SJSA1 (cell line): ENCODE data around the gene CCNJ. TPM values are rescaled to one million over a fixed set of nuclear protein-coding genes. Genes with fewer than 3 reads are reported as not detected.
A peak's percentile ranks its signal among the peaks of the same experiment; 100 is the strongest.
"Not testable (repeated sequence)": the region's sequence is repeated elsewhere in the genome, so short reads cannot be mapped to it uniquely, and the experiment has no call there.

Experiments used
- DNase-seq, 2 experiments: peaks; one replicate each; pipeline ENCODE4 v3.0.0-alpha.2; 2015 to 2020; ENCODE audit warnings: low spot score in 2 of 2, low read depth in 1 of 2
- H3K27ac ChIP-seq: fragments of 250-450 bp; sonication (Bioruptor Pico); 2 replicates; pipeline ENCODE4 v1.5.1; 2020; ENCODE audit warnings: mild to moderate bottlenecking, moderate library complexity
- H3K27me3 ChIP-seq: fragments of 250-450 bp; sonication (Bioruptor Pico); replicated peaks from 2 replicates; pipeline ENCODE4 v1.5.1; 2020; ENCODE audit warnings: mild to moderate bottlenecking, moderate library complexity
- H3K36me3 ChIP-seq: fragments of 250-450 bp; sonication (Bioruptor Pico); 2 replicates; pipeline ENCODE4 v1.5.1; 2020; ENCODE audit warnings: mild to moderate bottlenecking
- H3K4me1 ChIP-seq: fragments of 250-450 bp; sonication (Bioruptor Pico); replicated peaks from 2 replicates; pipeline ENCODE4 v1.6.1; 2021; ENCODE audit warnings: mild to moderate bottlenecking
- H3K4me3 ChIP-seq: fragments of 250-450 bp; sonication (Bioruptor Pico); 2 replicates; pipeline ENCODE4 v1.5.1; 2020; ENCODE audit warnings: mild to moderate bottlenecking
- H3K9me3 ChIP-seq: fragments of 250-450 bp; sonication (Bioruptor Pico); replicated peaks from 2 replicates; pipeline ENCODE4 v1.5.1; 2020; ENCODE audit warnings: mild to moderate bottlenecking
- total RNA-seq: library from RNA; depleted of rRNA; stranded (reverse); fragments of >200 nt; shearing (Covaris generic); gene quantifications from 2 replicates; pipeline ENCODE4 v1.2.3, GENCODE V29; 2014

Gene CCNJ
- total RNA-seq, 1 experiment from 2014 or later: 2.2 TPM

DNA sequence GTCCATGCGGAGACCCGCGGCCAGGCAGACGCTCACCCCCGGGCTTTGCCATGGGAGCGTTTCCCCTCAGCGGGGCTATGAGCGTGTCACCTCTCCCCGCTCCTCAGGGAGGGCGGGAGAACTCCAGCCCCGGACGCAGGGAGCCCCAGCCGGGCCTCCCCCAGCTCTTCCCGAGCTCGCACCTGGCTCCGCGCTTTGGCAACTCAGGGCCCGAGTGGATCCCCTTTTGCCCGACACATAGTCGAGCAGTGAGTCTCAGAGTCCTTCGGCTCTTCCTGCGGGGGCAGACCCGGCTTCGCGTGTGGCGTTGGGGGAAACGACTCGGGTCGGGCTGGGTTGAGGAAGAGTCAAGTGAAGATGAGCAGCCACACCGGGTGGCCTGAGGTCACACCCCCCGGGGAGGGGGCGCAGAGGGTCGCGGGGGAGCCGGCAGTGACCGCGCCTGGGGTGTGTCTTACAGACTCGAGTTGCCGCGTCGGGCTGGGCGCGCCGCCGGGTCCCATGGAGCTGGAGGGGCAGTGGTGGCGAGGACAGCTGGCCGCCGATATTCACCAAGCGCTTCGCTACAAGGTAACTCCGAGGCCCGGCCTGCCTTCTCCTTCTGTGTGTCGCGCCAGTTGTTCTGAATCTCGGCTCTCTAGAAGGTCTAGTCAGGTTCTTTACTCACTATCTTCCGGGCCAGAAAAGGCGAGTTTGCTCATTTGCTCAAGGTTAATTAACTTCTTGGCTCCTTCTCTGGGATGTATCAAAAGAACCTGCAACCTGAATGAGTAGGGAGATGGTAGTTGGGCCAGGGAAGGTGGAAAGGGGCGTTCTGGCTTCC lies 721 bp downstream of the CCNJ start:
- Histone ChIP-seq H3K27ac (peak overlapping the region; percentile 7), H3K27me3 (no peaks in the 10 kb centered on the region), H3K4me1 (peaks cover 11% of the 10 kb centered on the region), H3K36me3 (peaks cover 20% of the 10 kb centered on the region), H3K4me3 (peak overlapping the region; percentile 72), H3K9me3 (no peaks in the 10 kb centered on the region)
- peak; percentile 50 to 72 for DNase-seq

DNA sequence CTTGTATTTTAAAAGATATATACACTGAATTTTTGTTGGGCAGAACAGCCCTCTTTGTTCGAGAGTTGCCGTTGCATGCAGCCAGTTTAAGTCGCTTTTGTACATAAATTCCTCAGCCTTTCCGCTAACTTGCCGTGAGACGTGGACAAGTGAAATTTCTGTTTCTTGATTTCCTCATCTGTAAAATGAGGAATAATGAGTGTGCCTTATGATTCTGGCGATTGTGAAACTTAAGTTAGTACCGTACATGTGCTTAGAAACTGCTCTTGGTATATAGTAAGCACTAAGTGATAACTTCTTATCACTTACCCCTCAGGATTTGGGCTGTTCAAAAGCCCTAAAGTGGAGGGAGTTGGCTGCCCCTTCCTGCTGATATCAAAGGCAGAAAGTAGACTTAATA lies 1.4 kb downstream of the CCNJ start:
- no peak overlapping the region for H3K27ac ChIP-seq
- peaks cover 20% of the 10 kb centered on the region for H3K36me3 ChIP-seq
- no peaks in the 10 kb centered on the region for H3K27me3 ChIP-seq
- peaks cover 11% of the 10 kb centered on the region for H3K4me1 ChIP-seq
- no peaks in the 10 kb centered on the region for H3K9me3 ChIP-seq
- H3K4me3 ChIP-seq: peak overlapping the region; percentile 72
- no peak for DNase-seq

DNA sequence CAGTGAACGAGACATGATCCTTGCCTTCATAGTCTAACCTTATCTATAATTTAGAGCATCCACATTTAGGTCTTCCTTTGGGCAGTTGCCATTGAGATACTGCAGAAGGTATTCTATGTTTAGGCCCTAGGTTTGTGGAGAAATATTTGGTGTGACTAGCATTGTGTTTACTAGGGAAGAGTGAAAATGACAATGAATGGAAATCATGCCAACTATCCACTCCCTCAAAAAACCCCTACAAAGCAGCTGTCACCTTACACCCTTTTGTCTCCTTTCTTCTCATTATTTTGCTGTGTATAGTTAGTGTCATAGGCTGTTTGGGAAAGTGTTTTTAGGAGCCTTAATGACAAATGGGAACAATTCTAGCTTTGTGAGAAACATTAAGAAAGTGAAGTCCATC lies 3.2 kb downstream of the CCNJ start:
- Histone ChIP-seq H3K4me3 (no peak overlapping the region), H3K27me3 (no peaks in the 10 kb centered on the region), H3K27ac (no peak overlapping the region), H3K36me3 (peaks cover 20% of the 10 kb centered on the region), H3K4me1 (peaks cover 11% of the 10 kb centered on the region), H3K9me3 (no peaks in the 10 kb centered on the region)
- no peak for DNase-seq

DNA sequence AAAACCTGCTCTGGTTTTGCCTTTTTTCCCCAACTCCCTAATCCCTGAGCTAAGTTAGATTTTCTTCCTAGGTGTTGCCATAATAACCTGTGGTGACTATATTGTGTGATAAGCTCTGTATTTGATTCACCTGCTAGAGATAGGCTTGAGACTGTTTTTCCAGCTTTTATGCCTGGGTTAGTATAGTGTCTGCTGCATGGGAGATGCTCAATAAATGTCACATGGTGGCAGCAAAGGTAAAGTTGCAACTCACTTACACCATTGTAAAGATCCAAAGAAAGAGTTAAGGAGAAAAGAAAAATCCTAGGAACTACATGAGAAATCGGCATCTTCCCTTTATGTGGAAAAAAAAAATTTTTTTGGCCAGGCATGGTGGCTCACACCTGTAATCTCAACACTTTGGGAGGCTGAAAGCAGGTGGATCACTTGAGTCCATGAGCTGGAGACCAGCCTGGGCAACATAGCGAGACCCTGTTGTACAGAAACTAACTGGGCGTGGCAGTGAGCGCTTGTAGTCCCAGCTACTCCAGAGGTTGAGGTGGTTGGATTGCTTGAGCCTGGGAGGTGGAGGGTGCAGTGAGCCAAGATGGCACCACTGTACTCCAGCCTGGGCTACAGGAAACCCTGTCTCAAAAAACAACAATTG lies 3.7 kb downstream of the CCNJ start:
- DNase-seq: no peak
- no peak overlapping the region for H3K27ac ChIP-seq
- H3K4me1 ChIP-seq: peaks cover 11% of the 10 kb centered on the region
- no peaks in the 10 kb centered on the region for H3K9me3 ChIP-seq
- no peak overlapping the region for H3K4me3 ChIP-seq
- peaks cover 20% of the 10 kb centered on the region for H3K36me3 ChIP-seq
- no peaks in the 10 kb centered on the region for H3K27me3 ChIP-seq

DNA sequence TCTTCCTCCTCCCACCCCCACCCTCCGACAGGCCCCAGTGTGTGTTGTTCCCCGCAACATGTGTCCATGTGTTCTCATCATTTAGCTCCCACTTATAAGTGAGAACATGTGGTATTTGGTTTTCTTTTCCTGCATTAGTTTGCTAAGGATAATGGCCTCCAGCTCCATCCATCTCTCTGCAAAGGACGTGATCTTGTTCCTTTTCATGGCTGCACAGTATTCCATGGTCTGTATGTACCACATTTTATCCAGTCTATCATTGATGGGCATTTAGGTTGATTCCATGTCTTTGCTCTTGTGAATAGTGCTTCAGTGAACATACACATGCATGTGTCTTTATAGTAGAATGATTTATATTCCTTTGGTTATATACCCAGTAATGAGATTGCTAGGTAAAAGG lies 4.5 kb downstream of the CCNJ start:
- H3K27me3 ChIP-seq, DNase-seq, H3K4me1 ChIP-seq, H3K27ac ChIP-seq, H3K9me3 ChIP-seq, H3K4me3 ChIP-seq: not testable (repeated sequence)
- H3K36me3 ChIP-seq: peaks cover 20% of the 10 kb centered on the region

DNA sequence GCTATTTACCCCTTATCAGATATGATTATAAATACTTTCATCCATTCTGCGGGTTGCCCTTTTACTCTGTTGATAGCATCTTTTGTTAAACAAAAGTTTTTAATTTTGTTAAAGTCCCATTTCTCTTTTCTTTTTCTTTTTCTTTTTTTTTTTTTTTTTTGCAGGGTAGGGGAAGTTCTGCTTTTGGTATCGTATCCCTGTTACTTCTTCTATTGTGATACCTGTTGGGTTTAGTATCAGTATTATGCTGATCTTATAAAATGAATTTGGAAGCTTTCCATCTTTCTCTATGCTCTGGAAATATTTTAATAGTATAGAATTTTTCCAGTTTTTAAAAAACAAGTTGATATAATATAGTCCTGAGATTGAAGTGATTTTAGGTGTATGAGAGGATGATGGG lies 6.0 kb downstream of the CCNJ start:
- H3K36me3 ChIP-seq: peaks cover 17% of the 10 kb centered on the region; the same call in 1 of the 2 replicates
- DNase-seq: no peak
- H3K4me1 ChIP-seq: peaks cover 5% of the 10 kb centered on the region; the same call in 1 of the 2 replicates
- no peak overlapping the region for H3K4me3 ChIP-seq
- no peaks in the 10 kb centered on the region for H3K27me3 ChIP-seq
- H3K27ac ChIP-seq: no peak overlapping the region
- H3K9me3 ChIP-seq: no peaks in the 10 kb centered on the region

DNA sequence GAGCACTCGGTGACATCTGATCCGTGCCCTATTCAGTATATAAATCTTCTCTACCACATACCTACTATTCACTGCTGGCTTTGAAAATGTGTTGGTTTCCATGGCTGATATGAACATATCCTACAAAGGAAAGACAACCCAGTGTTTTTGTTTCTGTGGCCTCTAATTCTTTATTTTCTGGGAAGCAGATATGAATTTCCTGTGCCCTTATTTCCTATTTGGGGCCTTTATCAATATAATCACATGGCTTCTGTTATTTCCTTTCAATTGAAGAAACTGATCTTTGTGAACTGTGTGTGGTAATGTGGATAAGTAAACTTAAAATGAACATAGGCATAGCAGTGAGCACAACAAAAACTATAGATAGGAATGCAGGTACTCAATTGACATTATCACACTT lies 10.6 kb downstream of the CCNJ start:
- no peaks in the 10 kb centered on the region for H3K4me1 ChIP-seq
- H3K27ac ChIP-seq: no peak overlapping the region
- H3K27me3 ChIP-seq: no peaks in the 10 kb centered on the region
- no peak for DNase-seq
- no peaks in the 10 kb centered on the region for H3K9me3 ChIP-seq
- no peak overlapping the region for H3K4me3 ChIP-seq
- peaks cover 18% of the 10 kb centered on the region for H3K36me3 ChIP-seq

DNA sequence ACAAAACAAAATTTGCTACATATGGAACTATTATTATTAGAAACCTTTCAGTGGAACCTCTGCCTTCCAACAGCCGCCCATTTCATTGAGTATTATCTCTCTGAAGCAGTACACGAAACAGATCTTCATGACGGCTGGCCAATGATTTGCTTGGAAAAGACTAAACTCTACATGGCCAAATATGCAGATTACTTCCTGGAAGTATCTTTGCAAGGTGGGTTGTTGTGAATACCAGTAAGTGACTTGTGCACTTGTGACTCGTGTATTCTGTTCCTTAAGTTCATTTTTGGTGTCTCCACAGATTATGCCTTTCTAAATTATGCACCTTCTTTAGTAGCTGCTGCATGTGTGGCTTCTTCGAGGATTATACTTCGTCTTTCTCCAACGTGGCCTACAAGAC lies 13.4 kb downstream of the CCNJ start:
- Histone ChIP-seq H3K4me1 (no peaks in the 10 kb centered on the region), H3K27ac (no peak overlapping the region), H3K9me3 (no peaks in the 10 kb centered on the region), H3K27me3 (no peaks in the 10 kb centered on the region), H3K36me3 (peaks cover 21% of the 10 kb centered on the region), H3K4me3 (no peak overlapping the region)
- DNase-seq: no peak

DNA sequence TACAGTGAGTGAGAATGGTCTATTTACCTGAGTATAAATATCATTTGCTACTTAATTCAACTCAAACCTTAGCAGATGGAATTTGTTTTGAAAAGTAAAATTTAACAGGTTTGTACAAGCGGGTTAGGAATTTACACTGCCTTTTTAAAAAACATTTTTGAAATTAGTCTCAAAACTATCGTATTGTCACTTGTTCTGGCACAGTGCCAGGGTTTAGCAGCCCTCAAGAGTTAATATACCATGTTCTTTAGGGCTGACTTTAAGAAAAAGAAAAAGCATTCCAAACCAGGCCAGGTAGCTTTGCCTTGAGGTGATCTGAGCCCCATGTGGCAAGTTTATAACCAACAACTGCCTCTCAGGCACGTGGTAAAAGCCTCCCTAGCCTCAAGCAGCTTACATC lies 17.8 kb downstream of the CCNJ start:
- Histone ChIP-seq H3K27me3 (no peaks in the 10 kb centered on the region), H3K27ac (no peak overlapping the region), H3K4me1 (no peaks in the 10 kb centered on the region), H3K4me3 (no peak overlapping the region), H3K36me3 (peaks cover 21% of the 10 kb centered on the region), H3K9me3 (no peaks in the 10 kb centered on the region)
- DNase-seq: no peak

DNA sequence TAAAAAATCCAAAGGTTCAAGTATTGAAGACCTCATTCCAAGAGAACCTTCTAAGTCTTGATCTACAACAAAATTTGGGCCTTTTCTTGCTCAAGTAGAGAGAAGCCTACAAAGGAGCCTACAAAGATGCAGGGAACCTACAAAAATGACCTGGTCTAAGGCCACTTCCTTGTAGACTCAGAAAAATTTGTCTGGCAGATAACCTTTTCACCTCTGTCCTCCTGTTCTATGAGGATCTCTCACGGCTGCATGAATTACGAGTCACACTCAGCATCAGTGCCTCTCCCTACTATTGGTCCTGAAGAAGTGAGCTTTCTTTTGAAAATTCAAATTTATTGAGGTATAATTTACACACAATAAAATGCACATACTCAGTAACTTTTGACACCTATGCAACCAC lies 29.3 kb downstream of the CCNJ start:
- no peaks in the 10 kb centered on the region for H3K4me1 ChIP-seq
- H3K4me3 ChIP-seq: no peak overlapping the region
- no peak overlapping the region for H3K27ac ChIP-seq
- no peaks in the 10 kb centered on the region for H3K36me3 ChIP-seq
- no peaks in the 10 kb centered on the region for H3K9me3 ChIP-seq
- H3K27me3 ChIP-seq: no peaks in the 10 kb centered on the region
- DNase-seq: no peak

DNA sequence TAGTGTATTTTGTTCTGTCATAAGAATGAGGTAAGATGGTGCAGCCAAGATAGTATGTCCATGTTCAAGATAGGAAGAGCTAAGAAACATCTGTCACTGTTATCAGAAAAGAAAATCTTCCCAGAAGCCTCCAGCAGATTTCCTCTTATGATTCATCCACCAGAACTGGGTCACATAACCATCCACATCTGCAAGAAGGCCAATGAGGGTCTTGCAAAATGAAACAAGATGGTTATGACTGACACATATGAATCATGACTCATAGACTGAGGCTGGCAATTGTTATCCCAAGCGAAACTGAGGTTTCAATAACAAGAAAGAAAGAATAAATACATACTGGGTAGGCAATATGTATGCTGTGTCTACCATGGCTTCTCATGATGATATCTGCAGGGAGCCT lies 30.3 kb downstream of the CCNJ start:
- H3K27ac ChIP-seq: no peak overlapping the region
- no peaks in the 10 kb centered on the region for H3K9me3 ChIP-seq
- DNase-seq: no peak
- no peaks in the 10 kb centered on the region for H3K4me1 ChIP-seq
- H3K27me3 ChIP-seq: no peaks in the 10 kb centered on the region
- H3K36me3 ChIP-seq: no peaks in the 10 kb centered on the region
- H3K4me3 ChIP-seq: no peak overlapping the region

DNA sequence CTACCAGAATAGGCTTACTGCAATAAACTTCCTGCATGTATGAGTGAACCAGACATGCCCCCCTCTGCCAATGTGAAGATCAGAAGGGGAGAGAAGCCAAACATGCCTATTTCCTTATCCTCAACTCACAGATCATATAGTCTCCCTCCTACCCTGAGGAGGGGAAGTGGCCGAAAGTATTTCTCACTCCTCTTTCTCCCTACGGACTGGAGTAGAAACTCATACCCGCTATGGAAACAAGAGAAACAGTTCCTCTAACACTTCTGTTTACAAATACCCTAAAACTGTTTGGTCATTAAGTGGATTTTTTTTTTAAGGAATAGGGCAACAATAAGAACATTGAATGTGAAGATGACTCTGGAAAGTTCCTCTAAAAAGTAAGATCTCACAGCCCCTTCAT lies 31.4 kb downstream of the CCNJ start:
- DNase-seq: no peak
- no peaks in the 10 kb centered on the region for H3K36me3 ChIP-seq
- no peak overlapping the region for H3K4me3 ChIP-seq
- H3K4me1 ChIP-seq: no peaks in the 10 kb centered on the region
- H3K27ac ChIP-seq: no peak overlapping the region
- H3K9me3 ChIP-seq: no peaks in the 10 kb centered on the region
- H3K27me3 ChIP-seq: no peaks in the 10 kb centered on the region

DNA sequence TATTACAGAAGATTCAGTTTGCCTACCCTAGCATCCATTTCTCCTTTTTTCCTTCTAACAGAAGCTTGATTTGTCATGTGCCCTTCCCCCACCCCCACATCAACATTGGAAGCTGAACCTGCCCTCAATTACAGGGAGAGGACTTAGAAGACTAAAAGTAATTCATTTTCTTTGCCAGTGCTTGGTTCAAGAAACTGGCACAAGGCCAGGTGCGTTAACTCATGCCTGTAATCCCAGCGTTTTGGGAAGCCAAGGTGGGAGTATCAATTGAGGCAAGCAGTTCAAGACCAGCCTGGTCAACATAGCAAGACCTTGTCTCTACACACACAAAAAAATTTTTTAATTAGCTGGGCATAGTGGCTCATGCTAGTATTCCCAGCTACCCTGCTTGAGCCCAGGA lies 32.6 kb downstream of the CCNJ start:
- no peak for DNase-seq
- H3K36me3 ChIP-seq: no peaks in the 10 kb centered on the region
- H3K4me3 ChIP-seq: no peak overlapping the region
- H3K4me1 ChIP-seq: 0 out of 2 replicates have a peak, but pooled peaks cover 6% of the 10 kb centered on the region
- H3K9me3 ChIP-seq: no peaks in the 10 kb centered on the region
- H3K27me3 ChIP-seq: no peaks in the 10 kb centered on the region
- H3K27ac ChIP-seq: no peak overlapping the region

DNA sequence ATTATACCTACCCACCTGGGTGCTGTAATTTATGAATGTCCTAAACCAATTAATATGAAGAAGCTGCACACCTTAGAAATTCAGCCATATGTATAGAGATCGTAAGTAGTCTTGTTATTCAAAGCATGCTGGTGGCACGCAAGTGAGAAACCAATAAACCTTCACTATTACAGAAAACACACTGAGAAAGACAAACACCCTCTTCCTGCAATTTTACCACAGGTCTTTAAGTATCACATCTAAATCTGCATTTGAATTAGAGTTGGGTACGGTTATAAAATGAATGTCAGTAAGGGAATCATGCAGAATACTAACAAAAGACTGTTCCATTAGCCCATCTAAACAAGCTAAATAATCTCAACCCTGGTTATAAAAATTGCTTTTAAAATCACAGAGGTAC lies 33.8 kb downstream of the CCNJ start:
- Histone ChIP-seq H3K27ac (no peak overlapping the region), H3K36me3 (no peaks in the 10 kb centered on the region; the same call in 1 of the 2 replicates), H3K4me3 (no peak overlapping the region), H3K27me3 (no peaks in the 10 kb centered on the region), H3K9me3 (0 out of 2 replicates have a peak, but pooled peaks cover 2% of the 10 kb centered on the region), H3K4me1 (0 out of 2 replicates have a peak, but pooled peaks cover 6% of the 10 kb centered on the region)
- no peak for DNase-seq
